ENCODE data around the gene MYBPC2. TPM values are rescaled to one million over a fixed set of nuclear protein-coding genes. Genes with fewer than 3 reads are reported as not detected.
A peak's percentile ranks its signal among the peaks of the same experiment; 100 is the strongest.

MYBPC2 gene
- polyA plus RNA-seq, 4 donors, result 0.27 to 0.49 TPM; not detected in 2

DNA sequence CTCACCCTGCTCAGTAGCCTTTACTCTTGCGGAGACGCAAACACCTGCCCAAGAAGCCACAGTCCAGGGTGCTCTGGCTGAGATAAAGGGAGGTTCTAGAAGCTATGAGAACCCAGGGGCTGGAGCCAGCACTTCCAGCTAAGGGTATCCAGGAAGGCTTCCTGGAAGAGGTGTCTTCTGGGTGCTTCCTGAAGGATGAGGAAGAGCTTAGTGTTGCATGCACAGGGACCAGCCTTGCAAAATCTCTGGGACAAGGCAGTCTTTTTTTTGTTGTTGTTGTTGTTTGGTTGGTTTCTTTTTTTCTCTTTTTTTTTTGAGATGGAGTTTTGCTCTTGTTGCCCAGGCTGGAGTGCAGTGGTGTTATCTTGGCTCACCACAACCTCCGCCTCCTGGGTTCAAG, 20.6 kb downstream of the MYBPC2 start:
- DNase-seq (no peak), FAIRE-seq (no peak)
- Histone ChIP-seq H3K27me3 (ENCODE audit: control insufficient read depth in 3 of 3, insufficient read depth in 3 of 3, low read length in 3 of 3) (peaks cover 0 to 6% (median 0%) of the 10 kb centered on the region in 3 donors), H3K27ac (ENCODE audit: low read depth in 1 of 3, low read length in 2 of 3) (no peak overlapping the region), H3K4me1 (ENCODE audit: control insufficient read depth in 3 of 3, insufficient read depth in 2 of 3, low read depth in 1 of 3, low read length in 2 of 3) (no peaks in the 10 kb centered on the region), H3K4me3 (ENCODE audit: low read depth in 1 of 3, low read length in 3 of 3) (no peak overlapping the region), H3K9me3 (ENCODE audit: control insufficient read depth in 2 of 2, insufficient read depth in 1 of 2, low read depth in 1 of 2, low read length in 1 of 2) (peaks cover 0 to under 1% of the 10 kb centered on the region in 2 donors), H3K36me3 (ENCODE audit: control insufficient read depth in 3 of 3, insufficient read depth in 2 of 3, low read depth in 1 of 3, low read length in 3 of 3) (no peaks in the 10 kb centered on the region)
- WGBS, 3 donors, result 75 to 95% (median 90%) methylated on average over 3 of the region's 3 CpGs

DNA sequence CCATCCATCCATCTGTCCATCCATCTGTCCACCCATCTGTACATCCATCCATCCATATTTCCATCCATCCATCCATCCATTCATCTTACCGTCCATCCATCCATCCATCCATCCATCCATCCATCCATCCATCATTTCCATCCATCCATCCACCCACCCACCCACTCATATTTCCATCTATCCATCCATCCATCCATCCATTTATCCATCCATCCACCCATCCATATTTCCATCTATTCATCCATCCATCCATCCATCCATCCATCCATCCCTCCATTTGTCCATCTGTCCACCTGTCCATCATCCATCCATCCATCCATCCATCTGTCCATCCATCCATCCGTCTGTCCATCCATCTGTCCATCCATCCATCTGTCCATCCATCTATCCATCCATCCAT, 23.3 kb downstream of the MYBPC2 start:
- FAIRE-seq, result no peak
- 72 to 86% (median 73%) methylated on average over 2 of the region's 2 CpGs for WGBS, 3 donors
- Histone ChIP-seq H3K9me3 (ENCODE audit: control insufficient read depth in 2 of 2, insufficient read depth in 1 of 2, low read depth in 1 of 2, low read length in 1 of 2) (no peaks in the 10 kb centered on the region), H3K27ac (ENCODE audit: low read depth in 1 of 3, low read length in 2 of 3) (no peak overlapping the region), H3K4me3 (ENCODE audit: low read depth in 1 of 3, low read length in 3 of 3) (no peak overlapping the region), H3K27me3 (ENCODE audit: control insufficient read depth in 3 of 3, insufficient read depth in 3 of 3, low read length in 3 of 3) (peaks cover 2 to 16% (median 3%) of the 10 kb centered on the region in 3 donors), H3K36me3 (ENCODE audit: control insufficient read depth in 3 of 3, insufficient read depth in 2 of 3, low read depth in 1 of 3, low read length in 3 of 3) (no peaks in the 10 kb centered on the region), H3K4me1 (ENCODE audit: control insufficient read depth in 3 of 3, insufficient read depth in 2 of 3, low read depth in 1 of 3, low read length in 2 of 3) (no peaks in the 10 kb centered on the region)
- DNase-seq, result no peak

DNA sequence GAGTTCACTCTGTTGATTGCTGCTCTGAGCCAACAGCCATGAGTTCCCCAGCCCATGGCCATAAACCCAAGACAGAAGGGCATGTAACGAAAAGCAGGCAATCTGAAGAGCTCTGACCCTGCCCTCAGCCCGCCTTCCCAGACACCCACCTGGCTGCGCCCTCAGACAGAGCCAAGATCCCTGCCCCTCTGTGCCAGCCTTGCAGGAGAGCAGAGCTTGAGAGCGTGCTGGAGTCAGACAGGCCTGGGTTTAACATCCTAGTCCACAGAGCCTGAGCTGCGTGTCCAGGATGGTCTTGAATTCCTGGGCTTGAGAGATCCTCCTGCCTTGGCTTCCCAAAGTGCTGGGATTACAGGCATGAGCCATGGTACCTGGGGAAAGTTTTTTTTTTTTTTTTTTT, 24.6 kb downstream of the MYBPC2 start:
- H3K9me3 ChIP-seq (ENCODE audit: control insufficient read depth in 2 of 2, insufficient read depth in 1 of 2, low read depth in 1 of 2, low read length in 1 of 2), result no peaks in the 10 kb centered on the region
- 80 to 85% (median 84%) methylated on average over 5 of the region's 5 CpGs for WGBS, 3 donors
- no peaks in the 10 kb centered on the region for H3K36me3 ChIP-seq (ENCODE audit: control insufficient read depth in 3 of 3, insufficient read depth in 2 of 3, low read depth in 1 of 3, low read length in 3 of 3)
- no peak overlapping the region for H3K27ac ChIP-seq (ENCODE audit: low read depth in 1 of 3, low read length in 2 of 3)
- H3K4me1 ChIP-seq (ENCODE audit: control insufficient read depth in 3 of 3, insufficient read depth in 2 of 3, low read depth in 1 of 3, low read length in 2 of 3), result no peaks in the 10 kb centered on the region
- DNase-seq, result no peak
- H3K27me3 ChIP-seq (ENCODE audit: control insufficient read depth in 3 of 3, insufficient read depth in 3 of 3, low read length in 3 of 3), result peaks cover 2 to 16% (median 3%) of the 10 kb centered on the region in 3 donors
- no peak overlapping the region for H3K4me3 ChIP-seq (ENCODE audit: low read depth in 1 of 3, low read length in 3 of 3)
- FAIRE-seq, result no peak

DNA sequence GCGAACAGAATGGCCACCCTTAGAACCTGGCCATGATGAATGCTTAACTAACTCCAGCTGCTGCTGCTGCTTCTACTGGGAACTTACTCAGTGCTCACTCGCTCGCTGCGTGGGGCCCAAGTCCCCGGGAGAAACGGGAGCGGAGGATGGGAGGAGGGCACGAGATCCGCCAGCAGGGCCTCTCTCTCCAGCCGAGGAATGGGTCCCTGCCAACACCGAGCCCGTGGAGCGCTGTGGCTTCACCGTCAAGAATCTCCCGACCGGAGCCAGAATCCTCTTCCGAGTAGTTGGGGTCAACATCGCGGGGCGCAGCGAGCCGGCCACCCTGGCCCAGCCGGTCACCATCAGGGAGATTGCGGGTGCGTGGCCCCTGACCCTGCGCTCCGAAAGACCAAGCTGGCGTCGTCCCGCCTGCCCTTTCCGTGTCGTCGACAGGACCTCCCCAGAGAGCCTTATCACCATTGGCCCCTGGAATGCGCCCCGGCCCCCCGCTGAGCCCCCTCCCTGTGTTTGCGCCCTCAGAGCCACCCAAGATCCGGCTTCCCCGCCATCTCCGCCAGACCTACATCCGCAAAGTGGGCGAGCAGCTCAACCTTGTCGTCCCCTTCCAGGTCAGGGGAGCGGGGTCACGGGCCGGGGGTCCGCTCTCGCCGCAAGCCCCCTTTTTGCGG, 25.8 kb downstream of the MYBPC2 start:
- FAIRE-seq, result no peak
- Histone ChIP-seq H3K4me1 (ENCODE audit: control insufficient read depth in 3 of 3, insufficient read depth in 2 of 3, low read depth in 1 of 3, low read length in 2 of 3) (no peaks in the 10 kb centered on the region), H3K4me3 (ENCODE audit: low read depth in 1 of 3, low read length in 3 of 3) (no peak overlapping the region), H3K27me3 (ENCODE audit: control insufficient read depth in 3 of 3, insufficient read depth in 3 of 3, low read length in 3 of 3) (peaks cover 2 to 16% (median 3%) of the 10 kb centered on the region in 3 donors), H3K9me3 (ENCODE audit: control insufficient read depth in 2 of 2, insufficient read depth in 1 of 2, low read depth in 1 of 2, low read length in 1 of 2) (no peaks in the 10 kb centered on the region), H3K36me3 (ENCODE audit: control insufficient read depth in 3 of 3, insufficient read depth in 2 of 3, low read depth in 1 of 3, low read length in 3 of 3) (no peaks in the 10 kb centered on the region), H3K27ac (ENCODE audit: low read depth in 1 of 3, low read length in 2 of 3) (no peak overlapping the region)
- DNase-seq, result no peak
- 38 to 55% (median 39%) methylated on average over 43 to 50 of the region's 50 CpGs for WGBS, 3 donors

DNA sequence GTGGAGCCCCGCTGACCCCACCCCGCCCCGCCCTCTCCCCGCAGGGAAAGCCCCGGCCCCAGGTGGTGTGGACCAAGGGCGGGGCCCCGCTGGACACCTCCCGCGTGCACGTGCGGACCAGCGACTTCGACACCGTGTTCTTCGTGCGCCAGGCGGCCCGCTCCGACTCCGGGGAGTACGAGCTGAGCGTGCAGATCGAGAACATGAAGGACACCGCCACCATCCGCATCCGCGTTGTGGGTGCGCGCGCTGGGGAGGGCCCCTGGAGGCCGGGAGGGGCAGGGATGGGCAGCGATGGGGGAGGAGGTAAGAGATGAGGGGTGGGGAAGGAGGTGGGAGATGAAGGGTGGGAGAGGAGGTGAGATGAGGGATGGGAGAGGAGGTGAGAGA, 26.4 kb downstream of the MYBPC2 start:
- Histone ChIP-seq H3K4me3 (ENCODE audit: low read depth in 1 of 3, low read length in 3 of 3) (no peak overlapping the region), H3K27me3 (ENCODE audit: control insufficient read depth in 3 of 3, insufficient read depth in 3 of 3, low read length in 3 of 3) (peaks cover 2 to 16% (median 3%) of the 10 kb centered on the region in 3 donors), H3K27ac (ENCODE audit: low read depth in 1 of 3, low read length in 2 of 3) (no peak overlapping the region), H3K36me3 (ENCODE audit: control insufficient read depth in 3 of 3, insufficient read depth in 2 of 3, low read depth in 1 of 3, low read length in 3 of 3) (no peaks in the 10 kb centered on the region), H3K4me1 (ENCODE audit: control insufficient read depth in 3 of 3, insufficient read depth in 2 of 3, low read depth in 1 of 3, low read length in 2 of 3) (no peaks in the 10 kb centered on the region), H3K9me3 (ENCODE audit: control insufficient read depth in 2 of 2, insufficient read depth in 1 of 2, low read depth in 1 of 2, low read length in 1 of 2) (no peaks in the 10 kb centered on the region)
- WGBS, 3 donors, result 50 to 62% (median 59%) methylated on average over 30 to 32 of the region's 32 CpGs
- no peak for DNase-seq
- no peak for FAIRE-seq

DNA sequence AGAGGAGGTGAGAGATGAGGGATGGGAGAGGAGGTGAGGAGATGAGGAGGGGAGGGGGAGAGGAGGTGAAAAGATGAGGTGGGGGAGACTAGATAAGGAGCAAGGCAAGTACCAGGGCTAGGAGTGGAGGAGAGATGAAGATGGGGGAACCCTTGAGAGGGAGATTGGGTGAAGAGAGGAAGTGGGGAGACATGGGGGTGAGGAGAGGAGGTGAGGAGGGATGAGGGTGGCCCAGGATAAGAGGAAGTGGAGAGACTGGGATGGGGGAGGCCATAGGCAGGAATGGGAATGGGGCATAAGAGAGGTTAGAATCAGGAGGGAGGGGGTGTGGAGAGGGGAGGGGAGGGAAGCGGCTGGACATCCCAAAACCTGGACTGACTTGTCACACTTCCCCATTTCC, 26.9 kb downstream of the MYBPC2 start:
- DNase-seq (no peak), FAIRE-seq (no peak)
- H3K27ac ChIP-seq (ENCODE audit: low read depth in 1 of 3, low read length in 2 of 3), result no peak overlapping the region
- no peaks in the 10 kb centered on the region for H3K36me3 ChIP-seq (ENCODE audit: control insufficient read depth in 3 of 3, insufficient read depth in 2 of 3, low read depth in 1 of 3, low read length in 3 of 3)
- H3K9me3 ChIP-seq (ENCODE audit: control insufficient read depth in 2 of 2, insufficient read depth in 1 of 2, low read depth in 1 of 2, low read length in 1 of 2), result no peaks in the 10 kb centered on the region
- H3K4me1 ChIP-seq (ENCODE audit: control insufficient read depth in 3 of 3, insufficient read depth in 2 of 3, low read depth in 1 of 3, low read length in 2 of 3), result peaks cover 0 to 4% (median 2%) of the 10 kb centered on the region in 3 donors
- no peak overlapping the region for H3K4me3 ChIP-seq (ENCODE audit: low read depth in 1 of 3, low read length in 3 of 3)
- peaks cover 2 to 16% (median 3%) of the 10 kb centered on the region in 3 donors for H3K27me3 ChIP-seq (ENCODE audit: control insufficient read depth in 3 of 3, insufficient read depth in 3 of 3, low read length in 3 of 3)
- WGBS, 3 donors, result 30 to 93% (median 63%) methylated on average over 1 of the region's 1 CpG

DNA sequence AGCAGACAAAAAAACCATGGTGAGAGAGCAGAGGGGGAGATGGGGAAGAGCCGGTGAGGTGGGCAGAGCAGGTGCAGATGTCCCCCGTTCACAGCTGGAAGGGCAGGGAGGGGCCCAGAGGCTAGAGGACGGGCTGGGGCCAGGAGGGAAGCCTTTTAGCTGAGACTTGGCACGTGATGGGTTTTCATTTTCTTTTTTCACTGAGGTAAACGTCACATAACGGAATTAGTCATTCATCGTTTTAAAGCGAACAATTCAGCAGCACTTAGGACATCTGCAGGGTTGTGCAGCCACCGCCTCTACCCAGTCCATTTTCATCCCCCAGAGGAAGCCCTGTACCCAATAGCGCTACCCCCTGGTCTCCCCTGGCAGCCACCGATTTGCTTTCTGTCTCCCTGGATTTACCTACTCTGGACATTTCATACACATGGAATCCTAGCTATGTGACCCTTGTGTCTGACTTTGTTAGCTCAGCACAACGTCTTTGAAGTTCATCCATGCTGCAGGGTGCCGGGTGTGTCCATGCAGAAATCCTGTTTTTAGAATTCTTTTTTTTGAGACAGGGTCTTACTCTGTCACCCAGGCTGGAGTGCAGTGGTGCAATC, 27.6 kb downstream of the MYBPC2 start:
- WGBS, 3 donors, result 25 to 29% (median 26%) methylated on average over 13 of the region's 13 CpGs
- no peak overlapping the region for H3K4me3 ChIP-seq (ENCODE audit: low read depth in 1 of 3, low read length in 3 of 3)
- peaks cover 2 to 16% (median 3%) of the 10 kb centered on the region in 3 donors for H3K27me3 ChIP-seq (ENCODE audit: control insufficient read depth in 3 of 3, insufficient read depth in 3 of 3, low read length in 3 of 3)
- no peak for DNase-seq
- peaks cover 0 to 9% (median 2%) of the 10 kb centered on the region in 3 donors for H3K4me1 ChIP-seq (ENCODE audit: control insufficient read depth in 3 of 3, insufficient read depth in 2 of 3, low read depth in 1 of 3, low read length in 2 of 3)
- no peaks in the 10 kb centered on the region for H3K9me3 ChIP-seq (ENCODE audit: control insufficient read depth in 2 of 2, insufficient read depth in 1 of 2, low read depth in 1 of 2, low read length in 1 of 2)
- H3K36me3 ChIP-seq (ENCODE audit: control insufficient read depth in 3 of 3, insufficient read depth in 2 of 3, low read depth in 1 of 3, low read length in 3 of 3), result no peaks in the 10 kb centered on the region
- FAIRE-seq, result no peak
- H3K27ac ChIP-seq (ENCODE audit: low read depth in 1 of 3, low read length in 2 of 3), result no peak overlapping the region

DNA sequence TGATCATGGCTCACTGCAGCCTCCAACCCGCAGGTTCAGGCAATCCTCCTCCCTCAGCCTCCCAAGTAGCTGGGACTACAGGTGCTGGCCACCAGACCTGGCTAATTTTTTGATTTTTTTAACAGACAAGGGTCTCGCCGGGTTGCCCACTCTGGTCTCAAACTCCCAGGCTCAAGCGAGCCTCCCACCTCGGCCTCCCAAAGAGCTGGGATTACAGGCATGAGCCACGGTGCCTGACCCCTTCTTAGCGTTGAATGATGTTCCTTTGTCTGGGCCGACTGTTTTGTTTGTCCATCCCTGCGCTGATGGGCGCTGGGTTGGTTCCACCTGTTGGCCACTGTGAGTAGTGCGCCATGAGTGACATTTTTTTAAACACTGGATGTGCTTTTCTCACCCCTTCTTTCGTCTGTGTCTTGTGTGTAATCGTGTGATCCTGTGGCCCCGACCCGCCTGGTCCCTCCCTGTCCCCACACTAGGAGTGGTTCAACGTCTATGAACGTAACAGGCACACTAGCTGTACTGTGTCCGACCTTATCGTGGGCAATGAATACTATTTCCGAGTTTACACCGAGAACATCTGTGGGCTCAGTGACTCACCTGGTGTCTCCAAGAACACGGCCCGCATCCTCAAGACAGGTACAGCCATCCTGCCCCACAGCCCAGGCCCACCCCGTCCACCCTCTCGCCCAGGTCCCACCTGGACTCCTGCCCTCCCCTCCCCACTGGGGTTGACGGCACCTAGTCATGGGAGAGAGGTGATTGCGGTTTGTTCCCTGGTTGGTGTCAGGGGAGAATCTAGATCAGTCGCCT, 28.6 kb downstream of the MYBPC2 start:
- Histone ChIP-seq H3K4me1 (ENCODE audit: control insufficient read depth in 3 of 3, insufficient read depth in 2 of 3, low read depth in 1 of 3, low read length in 2 of 3) (peaks cover 0 to 15% (median 6%) of the 10 kb centered on the region in 3 donors), H3K27ac (ENCODE audit: low read depth in 1 of 3, low read length in 2 of 3) (no peak overlapping the region), H3K36me3 (ENCODE audit: control insufficient read depth in 3 of 3, insufficient read depth in 2 of 3, low read depth in 1 of 3, low read length in 3 of 3) (no peaks in the 10 kb centered on the region), H3K27me3 (ENCODE audit: control insufficient read depth in 3 of 3, insufficient read depth in 3 of 3, low read length in 3 of 3) (peaks cover 2 to 16% (median 3%) of the 10 kb centered on the region in 3 donors), H3K9me3 (ENCODE audit: control insufficient read depth in 2 of 2, insufficient read depth in 1 of 2, low read depth in 1 of 2, low read length in 1 of 2) (no peaks in the 10 kb centered on the region), H3K4me3 (ENCODE audit: low read depth in 1 of 3, low read length in 3 of 3) (no peak overlapping the region)
- FAIRE-seq (no peak), DNase-seq (peak; percentile 71 to 79)
- WGBS, 3 donors, result 12 to 30% (median 19%) methylated on average over 28 of the region's 28 CpGs
